Thyroid gland (tissue), 4 donors: ENCODE data around the gene NME8.

Experiments
- POLR2A ChIP-seq, 2 donors: fragments of 450-650 bp; IDR thresholded peaks; one replicate each; pipeline ENCODE4 v1.6.1; 2017; ENCODE audit warnings: antibody characterized with exemption in 2 of 2, mild to moderate bottlenecking in 2 of 2, moderate library complexity in 1 of 2
- TF ChIP-seq, protein P1 (sequence below), 6 experiments: fragments of 200-600 bp in 3 of 6; fragments of 450-650 bp in 3 of 6; sonication (generic) in 3 of 6; IDR thresholded peaks; one replicate each; pipeline ENCODE4 v1.5.1; 2016 to 2019; ENCODE audit warnings: antibody characterized with exemption in 6 of 6, mild to moderate bottlenecking in 2 of 6, inconsistent platforms in 1 of 6, moderate library complexity in 1 of 6

- TF ChIP-seq, protein P1, sequence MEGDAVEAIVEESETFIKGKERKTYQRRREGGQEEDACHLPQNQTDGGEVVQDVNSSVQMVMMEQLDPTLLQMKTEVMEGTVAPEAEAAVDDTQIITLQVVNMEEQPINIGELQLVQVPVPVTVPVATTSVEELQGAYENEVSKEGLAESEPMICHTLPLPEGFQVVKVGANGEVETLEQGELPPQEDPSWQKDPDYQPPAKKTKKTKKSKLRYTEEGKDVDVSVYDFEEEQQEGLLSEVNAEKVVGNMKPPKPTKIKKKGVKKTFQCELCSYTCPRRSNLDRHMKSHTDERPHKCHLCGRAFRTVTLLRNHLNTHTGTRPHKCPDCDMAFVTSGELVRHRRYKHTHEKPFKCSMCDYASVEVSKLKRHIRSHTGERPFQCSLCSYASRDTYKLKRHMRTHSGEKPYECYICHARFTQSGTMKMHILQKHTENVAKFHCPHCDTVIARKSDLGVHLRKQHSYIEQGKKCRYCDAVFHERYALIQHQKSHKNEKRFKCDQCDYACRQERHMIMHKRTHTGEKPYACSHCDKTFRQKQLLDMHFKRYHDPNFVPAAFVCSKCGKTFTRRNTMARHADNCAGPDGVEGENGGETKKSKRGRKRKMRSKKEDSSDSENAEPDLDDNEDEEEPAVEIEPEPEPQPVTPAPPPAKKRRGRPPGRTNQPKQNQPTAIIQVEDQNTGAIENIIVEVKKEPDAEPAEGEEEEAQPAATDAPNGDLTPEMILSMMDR (IDR thresholded peaks at IDR 0.05) = no peak
- TF ChIP-seq POLR2A (IDR thresholded peaks at IDR 0.05) = no peak
Measured at GRCh38 chr7:37943905-37944736, 95.7 kb downstream of the NME8 start.
